ENCODE measurements around the gene UTP4.
"Not testable (repeated sequence)": the region's sequence is repeated elsewhere in the genome, so short reads cannot be mapped to it uniquely, and the experiment has no call there.

Gene UTP4

DNA sequence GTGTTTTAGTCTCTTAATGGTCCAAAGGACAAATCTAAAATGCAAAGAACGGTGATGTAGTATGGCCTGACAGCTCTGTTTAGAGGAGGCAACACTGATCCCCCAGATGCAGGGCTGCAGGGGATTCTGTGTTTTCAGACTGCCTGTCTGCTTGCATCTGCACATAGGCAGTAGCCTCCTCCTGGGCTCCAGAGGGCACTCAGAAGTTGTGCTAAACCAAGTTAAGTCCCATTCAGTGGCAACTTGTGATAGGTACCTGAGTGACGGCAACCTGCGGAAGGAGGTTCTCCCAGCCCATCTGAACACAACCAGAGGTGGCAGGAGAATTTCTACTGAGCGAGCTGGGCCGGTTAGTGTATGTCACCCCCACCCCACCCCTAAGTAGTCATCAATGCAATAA, 17.1 kb upstream of the UTP4 start:
- no peak for ATAC-seq (ENCODE audit: low read depth)
- Mint-ChIP-seq H3K27me3 (no peaks in the 10 kb centered on the region), H3K27ac (no peak overlapping the region), H3K36me3 (peaks cover 30% of the 10 kb centered on the region), H3K9me3 (no peaks in the 10 kb centered on the region), H3K4me3 (no peak overlapping the region), H3K4me1 (peaks cover 6% of the 10 kb centered on the region)
- DNase-seq (ENCODE audit: low spot score in 2 of 2), result no peak

GRCh38 chr16:69115837-69116236, 16.6 kb upstream of the UTP4 start:
- Mint-ChIP-seq H3K4me3 (no peak overlapping the region), H3K36me3 (peaks cover 27% of the 10 kb centered on the region), H3K27ac (no peak overlapping the region), H3K27me3 (no peaks in the 10 kb centered on the region), H3K4me1 (peaks cover 6% of the 10 kb centered on the region), H3K9me3 (no peaks in the 10 kb centered on the region)
- DNase-seq (ENCODE audit: low spot score in 2 of 2) (no peak), ATAC-seq (ENCODE audit: low read depth) (no peak)

DNA sequence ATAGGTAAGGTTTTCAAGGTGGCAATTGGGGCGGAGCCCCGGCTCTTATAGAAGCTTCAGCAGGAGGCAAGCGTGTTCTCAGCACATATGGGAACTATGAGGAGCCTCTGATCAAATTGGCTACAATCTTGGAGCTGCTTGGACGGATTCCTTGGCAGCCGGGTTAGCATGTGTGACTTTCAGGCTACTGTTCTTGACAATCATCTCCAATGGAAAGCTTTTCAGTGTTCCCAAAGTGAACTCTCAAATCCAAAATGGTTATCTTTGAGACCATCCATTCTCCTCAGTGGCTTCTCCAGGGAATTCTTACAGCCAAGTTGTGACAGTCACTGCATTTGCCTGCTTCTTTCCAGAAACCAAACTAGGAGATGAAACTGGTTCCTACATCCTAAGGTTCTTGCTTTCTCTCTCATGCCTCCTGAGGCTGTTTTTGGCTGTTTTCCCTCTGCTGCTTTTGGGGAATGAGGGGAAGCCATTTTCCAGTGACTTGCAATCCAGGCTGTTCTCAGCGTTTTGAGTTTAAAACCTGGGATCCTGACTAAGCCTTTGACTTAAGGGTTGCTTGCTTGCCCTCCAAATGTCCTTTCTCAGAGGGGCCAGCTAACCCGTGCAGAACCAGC, 16.1 kb upstream of the UTP4 start:
- Mint-ChIP-seq H3K9me3 (no peaks in the 10 kb centered on the region), H3K27ac (no peak overlapping the region), H3K4me1 (peaks cover 6% of the 10 kb centered on the region), H3K4me3 (no peak overlapping the region), H3K36me3 (peaks cover 27% of the 10 kb centered on the region), H3K27me3 (no peaks in the 10 kb centered on the region)
- DNase-seq (ENCODE audit: low spot score in 2 of 2) (no peak), ATAC-seq (ENCODE audit: low read depth) (no peak)

DNA sequence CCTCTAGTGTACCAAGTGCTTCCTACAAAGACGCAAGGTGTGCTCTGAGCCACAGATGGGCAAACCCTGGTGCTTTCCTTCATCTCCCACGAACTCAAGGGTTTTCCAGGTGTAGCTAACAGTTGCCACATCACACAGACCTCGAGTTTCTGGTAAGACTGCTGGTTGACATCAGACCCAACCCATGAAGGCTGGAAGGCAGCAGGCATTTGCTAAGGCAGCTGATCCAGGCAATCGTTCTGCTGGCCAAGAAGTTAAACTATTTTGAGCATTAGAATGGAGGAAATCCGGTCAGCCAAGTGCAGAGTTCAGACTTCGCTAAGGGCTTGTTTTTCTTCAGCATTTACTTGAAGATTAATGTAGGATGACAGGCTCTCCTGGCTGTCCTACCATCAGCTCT, 15.5 kb upstream of the UTP4 start:
- ATAC-seq (ENCODE audit: low read depth) (no peak), DNase-seq (ENCODE audit: low spot score in 2 of 2) (no peak)
- Mint-ChIP-seq H3K9me3 (no peaks in the 10 kb centered on the region), H3K27ac (no peak overlapping the region), H3K4me3 (no peak overlapping the region), H3K27me3 (no peaks in the 10 kb centered on the region), H3K36me3 (peaks cover 26% of the 10 kb centered on the region), H3K4me1 (peaks cover 6% of the 10 kb centered on the region)

- H3K4me1 Mint-ChIP-seq, result peaks cover 5% of the 10 kb centered on the region
- peaks cover 28% of the 10 kb centered on the region for H3K36me3 Mint-ChIP-seq
- no peak overlapping the region for H3K27ac Mint-ChIP-seq
- no peak for ATAC-seq (ENCODE audit: low read depth)
- H3K4me3 Mint-ChIP-seq, result no peak overlapping the region
- H3K27me3 Mint-ChIP-seq, result no peaks in the 10 kb centered on the region
- H3K9me3 Mint-ChIP-seq, result no peaks in the 10 kb centered on the region
- DNase-seq (ENCODE audit: low spot score in 2 of 2), result no peak
Measured at GRCh38 chr16:69118468-69118867, 14.0 kb upstream of the UTP4 start.

- Mint-ChIP-seq H3K4me1 (peaks cover 5% of the 10 kb centered on the region), H3K27ac (no peak overlapping the region), H3K4me3 (no peak overlapping the region), H3K27me3 (no peaks in the 10 kb centered on the region), H3K9me3 (no peaks in the 10 kb centered on the region), H3K36me3 (peaks cover 26% of the 10 kb centered on the region)
- DNase-seq (ENCODE audit: low spot score in 2 of 2) (no peak), ATAC-seq (ENCODE audit: low read depth) (no peak)
Measured at GRCh38 chr16:69118994-69119393, 13.5 kb upstream of the UTP4 start.

DNA sequence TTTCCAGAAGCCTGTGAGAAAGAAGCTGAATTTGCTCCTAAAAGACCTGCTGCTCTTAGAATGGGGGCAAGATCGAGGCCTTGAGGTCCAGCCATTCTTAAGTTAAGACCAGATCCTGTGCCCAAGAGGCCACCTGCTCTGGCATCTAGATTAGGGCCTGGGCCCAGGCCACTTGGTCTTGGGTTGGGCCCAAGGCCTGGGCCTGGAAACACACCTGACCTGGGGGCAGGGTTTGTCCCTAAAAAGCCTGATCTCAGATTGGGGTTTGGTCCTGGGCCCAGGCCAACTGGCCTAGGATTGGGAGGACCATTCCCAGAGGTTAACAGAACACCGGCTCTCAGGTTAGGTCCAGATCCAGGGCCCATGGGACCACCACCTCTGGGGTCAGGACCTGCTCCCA, 12.9 kb upstream of the UTP4 start:
- no peak overlapping the region for H3K27ac Mint-ChIP-seq
- H3K4me1 Mint-ChIP-seq, result peaks cover 7% of the 10 kb centered on the region
- ATAC-seq (ENCODE audit: low read depth) (no peak), DNase-seq (ENCODE audit: low spot score in 2 of 2) (no peak)
- no peak overlapping the region for H3K4me3 Mint-ChIP-seq
- H3K36me3 Mint-ChIP-seq, result peaks cover 26% of the 10 kb centered on the region
- H3K27me3 Mint-ChIP-seq, result no peaks in the 10 kb centered on the region
- H3K9me3 Mint-ChIP-seq, result no peaks in the 10 kb centered on the region

DNA sequence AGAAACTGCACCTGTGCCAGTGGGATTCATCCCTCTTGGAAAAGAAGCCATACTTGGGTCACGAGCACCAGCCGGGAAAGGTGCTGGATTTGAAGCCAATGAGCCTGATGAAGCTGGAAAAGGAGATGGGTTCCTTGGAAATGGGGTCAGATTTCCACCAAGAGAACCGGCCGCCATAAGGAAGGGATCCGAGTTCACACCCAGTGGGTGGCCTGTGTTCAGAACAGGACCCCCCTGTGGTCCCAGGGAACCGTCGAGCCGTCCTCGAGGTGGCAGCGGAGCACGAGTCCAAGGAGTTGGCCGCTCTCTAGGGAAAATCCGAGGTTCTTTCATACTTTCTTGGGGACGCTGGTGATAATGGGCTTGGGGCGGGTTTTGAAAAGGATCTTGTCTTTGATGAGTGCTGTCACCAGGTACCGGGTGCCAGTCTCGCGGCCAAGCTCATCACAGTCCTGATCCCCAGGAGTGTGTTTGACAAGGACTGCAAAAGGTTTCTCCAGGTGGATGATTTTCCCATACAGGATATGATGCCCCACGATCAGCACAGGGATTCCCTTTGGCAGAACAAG, 12.3 kb upstream of the UTP4 start:
- DNase-seq (ENCODE audit: low spot score in 2 of 2) (no peak), ATAC-seq (ENCODE audit: low read depth) (no peak)
- H3K4me1 Mint-ChIP-seq, result peaks cover 7% of the 10 kb centered on the region
- no peaks in the 10 kb centered on the region for H3K27me3 Mint-ChIP-seq
- H3K4me3 Mint-ChIP-seq, result no peak overlapping the region
- H3K27ac Mint-ChIP-seq, result no peak overlapping the region
- H3K36me3 Mint-ChIP-seq, result peaks cover 20% of the 10 kb centered on the region
- H3K9me3 Mint-ChIP-seq, result no peaks in the 10 kb centered on the region

DNA sequence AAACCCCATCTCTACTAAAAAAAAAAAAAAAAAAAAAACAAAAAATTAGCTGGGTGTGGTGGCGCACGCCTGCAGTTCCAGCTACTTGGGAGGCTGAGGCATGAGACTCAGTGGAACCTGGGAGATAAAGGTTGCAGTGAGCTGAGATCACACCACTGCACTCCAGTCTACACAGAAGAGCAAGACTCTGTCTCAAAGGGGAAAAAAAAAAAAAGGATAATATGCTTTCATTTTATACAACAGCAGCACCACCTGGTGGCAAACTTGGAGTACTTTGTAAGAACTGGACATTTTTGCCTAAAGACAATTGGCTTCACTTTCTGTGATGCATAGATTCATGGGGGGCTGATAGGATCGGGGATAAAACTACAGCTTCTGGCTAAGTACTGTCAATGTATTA, 8.5 kb upstream of the UTP4 start:
- peaks cover 15% of the 10 kb centered on the region for H3K36me3 Mint-ChIP-seq
- H3K9me3 Mint-ChIP-seq, result no peaks in the 10 kb centered on the region
- no peak overlapping the region for H3K27ac Mint-ChIP-seq
- H3K27me3 Mint-ChIP-seq, result no peaks in the 10 kb centered on the region
- no peak overlapping the region for H3K4me3 Mint-ChIP-seq
- H3K4me1 Mint-ChIP-seq, result peaks cover 11% of the 10 kb centered on the region
- ATAC-seq (ENCODE audit: low read depth) (peak; percentile 70), DNase-seq (ENCODE audit: low spot score in 2 of 2) (peak; percentile 55 to 65)

GRCh38 chr16:69124406-69124805, 8.0 kb upstream of the UTP4 start:
- H3K4me3 Mint-ChIP-seq, H3K27ac Mint-ChIP-seq: not testable (repeated sequence)
- peaks cover 12% of the 10 kb centered on the region for H3K4me1 Mint-ChIP-seq

DNA sequence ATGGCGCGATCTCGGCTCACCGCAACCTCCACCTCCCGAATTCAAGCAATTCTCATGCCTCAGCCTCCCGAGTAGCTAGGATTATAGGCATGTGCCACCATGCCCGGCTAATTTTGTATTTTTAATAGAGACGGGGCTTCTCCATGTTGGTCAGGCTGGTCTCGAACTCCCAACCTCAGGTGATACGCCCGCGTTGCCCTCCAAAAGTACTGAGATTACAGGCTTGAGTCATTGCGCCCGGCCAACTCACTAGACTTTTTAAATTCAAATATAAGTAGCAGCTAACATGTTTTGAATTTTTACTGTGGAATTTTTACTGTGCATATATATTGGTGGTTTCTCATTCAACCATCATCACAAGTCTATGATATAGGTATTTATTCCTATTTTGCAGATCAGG, 7.5 kb upstream of the UTP4 start:
- peaks cover 14% of the 10 kb centered on the region for H3K4me1 Mint-ChIP-seq
- H3K9me3 Mint-ChIP-seq; H3K27me3 Mint-ChIP-seq; H3K4me3 Mint-ChIP-seq; DNase-seq (ENCODE audit: low spot score in 2 of 2); ATAC-seq (ENCODE audit: low read depth): not testable (repeated sequence)
- peaks cover 14% of the 10 kb centered on the region for H3K36me3 Mint-ChIP-seq
- H3K27ac Mint-ChIP-seq, result peak overlapping the region; percentile 5

More at GRCh38 chr16:69124406-69124805, 8.0 kb upstream of the UTP4 start:
- not testable (repeated sequence) for H3K9me3 Mint-ChIP-seq; H3K27me3 Mint-ChIP-seq; ATAC-seq (ENCODE audit: low read depth); DNase-seq (ENCODE audit: low spot score in 2 of 2)
- peaks cover 12% of the 10 kb centered on the region for H3K36me3 Mint-ChIP-seq

- Mint-ChIP-seq H3K9me3 (no peaks in the 10 kb centered on the region), H3K27me3 (no peaks in the 10 kb centered on the region), H3K36me3 (peaks cover 9% of the 10 kb centered on the region), H3K27ac (no peak overlapping the region), H3K4me3 (no peak overlapping the region), H3K4me1 (peaks cover 17% of the 10 kb centered on the region)
- ATAC-seq (ENCODE audit: low read depth), result no peak
- no peak for DNase-seq (ENCODE audit: low spot score in 2 of 2)
Measured at GRCh38 chr16:69126221-69126620, 6.2 kb upstream of the UTP4 start.

GRCh38 chr16:69126801-69127200, 5.6 kb upstream of the UTP4 start:
- not testable (repeated sequence) for H3K27me3 Mint-ChIP-seq; DNase-seq (ENCODE audit: low spot score in 2 of 2); H3K4me3 Mint-ChIP-seq; H3K9me3 Mint-ChIP-seq; ATAC-seq (ENCODE audit: low read depth); H3K27ac Mint-ChIP-seq; H3K36me3 Mint-ChIP-seq
- H3K4me1 Mint-ChIP-seq, result peaks cover 22% of the 10 kb centered on the region

DNA sequence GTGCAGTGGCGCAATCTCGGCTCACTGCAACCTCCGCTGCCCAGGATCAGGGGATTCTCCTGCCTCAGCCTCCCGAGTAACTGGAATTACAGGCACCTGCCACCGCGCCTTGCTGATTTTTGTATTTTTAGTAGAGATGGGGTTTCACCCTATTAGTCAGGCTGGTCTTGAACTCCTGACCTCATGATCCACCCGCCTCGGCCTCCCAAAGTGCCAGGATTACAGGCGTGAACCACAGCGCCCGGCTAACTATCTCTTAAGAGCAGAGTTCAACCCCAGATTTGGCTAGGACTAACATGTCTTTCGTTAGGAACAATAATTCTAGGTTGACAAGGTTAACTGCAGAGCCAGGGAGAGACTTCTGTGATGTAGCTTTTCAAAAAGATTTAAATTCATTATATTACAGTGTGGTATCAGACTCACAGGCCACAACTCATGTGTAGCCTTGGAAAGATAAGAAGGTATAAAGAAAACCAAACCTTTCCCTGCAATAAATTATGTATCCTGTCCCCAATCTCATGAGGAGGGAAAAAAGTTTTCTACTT, 4.4 kb upstream of the UTP4 start:
- no peak for ATAC-seq (ENCODE audit: low read depth)
- no peaks in the 10 kb centered on the region for H3K9me3 Mint-ChIP-seq
- no peak overlapping the region for H3K4me3 Mint-ChIP-seq
- H3K27me3 Mint-ChIP-seq, result no peaks in the 10 kb centered on the region
- peaks cover 7% of the 10 kb centered on the region for H3K36me3 Mint-ChIP-seq
- no peak for DNase-seq (ENCODE audit: low spot score in 2 of 2)
- peaks cover 25% of the 10 kb centered on the region for H3K4me1 Mint-ChIP-seq
- H3K27ac Mint-ChIP-seq, result no peak overlapping the region

- Mint-ChIP-seq H3K27me3 (no peaks in the 10 kb centered on the region), H3K9me3 (no peaks in the 10 kb centered on the region), H3K27ac (peak overlapping the region; percentile 89), H3K36me3 (peaks cover 5% of the 10 kb centered on the region), H3K4me1 (peaks cover 36% of the 10 kb centered on the region), H3K4me3 (peak overlapping the region; percentile 87)
- no peak for ATAC-seq (ENCODE audit: low read depth)
- no peak for DNase-seq (ENCODE audit: low spot score in 2 of 2)
Measured at GRCh38 chr16:69130461-69130860, 2.0 kb upstream of the UTP4 start.

All from memory B cell (primary cell).